Measurements from ENCODE around the gene DLGAP4.

- no peak for TF ChIP-seq YY1 (IDR thresholded peaks at IDR 0.05; ENCODE audit: insufficient read depth, insufficient read length)
- TF ChIP-seq ZNF274 (IDR thresholded peaks at IDR 0.05; ENCODE audit: low read depth, low read length) = no peak
Measured at GRCh38 chr20:36548704-36549627, 242.8 kb downstream of the DLGAP4 start.
